ENCODE results near the gene RANBP10.

Gene RANBP10

GRCh38 chr16:67709050-67709449, 97.3 kb downstream of the RANBP10 start:
- Histone ChIP-seq H3K4me2 (ENCODE audit: low read depth, low read length, poor library complexity, severe bottlenecking) (no peak overlapping the region), H3K36me3 (ENCODE audit: insufficient read depth, low read length) (no peaks in the 10 kb centered on the region), H3K9me3 (ENCODE audit: insufficient read depth, low read depth, low read length) (no peaks in the 10 kb centered on the region), H3K79me2 (ENCODE audit: insufficient read depth, low read length) (peaks cover 46% of the 10 kb centered on the region), H3F3A (ENCODE audit: low read depth) (no peaks in the 10 kb centered on the region; the same call in 1 of the 2 replicates), H3K4me1 (ENCODE audit: insufficient read depth, low read length, poor library complexity, severe bottlenecking) (peaks cover under 1% of the 10 kb centered on the region), H3K9ac (ENCODE audit: low read depth, low read length, poor library complexity, severe bottlenecking) (no peak overlapping the region), H2AFZ (ENCODE audit: low read length) (no peak overlapping the region), H3K9me2 (replicated peaks; ENCODE audit: low read depth, low read length) (no peaks in the 10 kb centered on the region), H3K4me3 (ENCODE audit: low read length, poor library complexity, severe bottlenecking) (no peak overlapping the region), H4K20me1 (ENCODE audit: insufficient read depth, low read length, poor library complexity, severe bottlenecking) (peaks cover 11% of the 10 kb centered on the region), H3K27me3 (ENCODE audit: insufficient read depth, low read length, poor library complexity, severe bottlenecking) (no peaks in the 10 kb centered on the region)
- no peak for TF ChIP-seq EZH2phosphoT487 (IDR thresholded peaks at IDR 0.05; ENCODE audit: borderline replicate concordance)
- no peak for TF ChIP-seq CTCF (conservative IDR thresholded peaks at IDR 0.05; ENCODE audit: low read length)

GRCh38 chr16:67708368-67708771, 98.0 kb downstream of the RANBP10 start:
- Histone ChIP-seq H3K4me1 (ENCODE audit: insufficient read depth, low read length, poor library complexity, severe bottlenecking) (peaks cover 4% of the 10 kb centered on the region), H3K27me3 (ENCODE audit: insufficient read depth, low read length, poor library complexity, severe bottlenecking) (no peaks in the 10 kb centered on the region), H3K9me2 (replicated peaks; ENCODE audit: low read depth, low read length) (no peaks in the 10 kb centered on the region), H3K79me2 (ENCODE audit: insufficient read depth, low read length) (peaks cover 45% of the 10 kb centered on the region; the same call in 1 of the 2 replicates), H3F3A (ENCODE audit: low read depth) (no peaks in the 10 kb centered on the region; the same call in 1 of the 2 replicates), H3K4me2 (ENCODE audit: low read depth, low read length, poor library complexity, severe bottlenecking) (no peak overlapping the region), H3K4me3 (ENCODE audit: low read length, poor library complexity, severe bottlenecking) (no peak overlapping the region), H3K9me3 (ENCODE audit: insufficient read depth, low read depth, low read length) (no peaks in the 10 kb centered on the region), H3K36me3 (ENCODE audit: insufficient read depth, low read length) (no peaks in the 10 kb centered on the region), H4K20me1 (ENCODE audit: insufficient read depth, low read length, poor library complexity, severe bottlenecking) (peaks cover 13% of the 10 kb centered on the region), H3K9ac (ENCODE audit: low read depth, low read length, poor library complexity, severe bottlenecking) (no peak overlapping the region), H2AFZ (ENCODE audit: low read length) (no peak overlapping the region)
- no peak for TF ChIP-seq EZH2phosphoT487 (IDR thresholded peaks at IDR 0.05; ENCODE audit: borderline replicate concordance)

GRCh38 chr16:67707790-67708189, 98.6 kb downstream of the RANBP10 start:
- Histone ChIP-seq H3K79me2 (ENCODE audit: insufficient read depth, low read length) (peaks cover 43% of the 10 kb centered on the region; the same call in 1 of the 2 replicates), H3K9me2 (replicated peaks; ENCODE audit: low read depth, low read length) (no peaks in the 10 kb centered on the region), H3F3A (ENCODE audit: low read depth) (no peaks in the 10 kb centered on the region; the same call in 1 of the 2 replicates), H3K36me3 (ENCODE audit: insufficient read depth, low read length) (no peaks in the 10 kb centered on the region), H3K27me3 (ENCODE audit: insufficient read depth, low read length, poor library complexity, severe bottlenecking) (no peaks in the 10 kb centered on the region), H3K4me3 (ENCODE audit: low read length, poor library complexity, severe bottlenecking) (no peak overlapping the region), H3K9me3 (ENCODE audit: insufficient read depth, low read depth, low read length) (no peaks in the 10 kb centered on the region), H4K20me1 (ENCODE audit: insufficient read depth, low read length, poor library complexity, severe bottlenecking) (peaks cover 14% of the 10 kb centered on the region), H2AFZ (ENCODE audit: low read length) (no peak overlapping the region), H3K4me2 (ENCODE audit: low read depth, low read length, poor library complexity, severe bottlenecking) (no peak overlapping the region), H3K9ac (ENCODE audit: low read depth, low read length, poor library complexity, severe bottlenecking) (no peak overlapping the region), H3K4me1 (ENCODE audit: insufficient read depth, low read length, poor library complexity, severe bottlenecking) (peaks cover 7% of the 10 kb centered on the region)
- no peak for TF ChIP-seq CTCF (conservative IDR thresholded peaks at IDR 0.05; ENCODE audit: low read length)
- no peak for TF ChIP-seq EZH2phosphoT487 (IDR thresholded peaks at IDR 0.05; ENCODE audit: borderline replicate concordance)

GRCh38 chr16:67707210-67707609, 99.2 kb downstream of the RANBP10 start:
- no peaks in the 10 kb centered on the region for H3K27me3 ChIP-seq (ENCODE audit: insufficient read depth, low read length, poor library complexity, severe bottlenecking)
- no peak overlapping the region for H3K4me2 ChIP-seq (ENCODE audit: low read depth, low read length, poor library complexity, severe bottlenecking)
- H3K4me1 ChIP-seq (ENCODE audit: insufficient read depth, low read length, poor library complexity, severe bottlenecking) = peaks cover 7% of the 10 kb centered on the region
- peaks cover 14% of the 10 kb centered on the region for H4K20me1 ChIP-seq (ENCODE audit: insufficient read depth, low read length, poor library complexity, severe bottlenecking)
- no peak overlapping the region for H3K9ac ChIP-seq (ENCODE audit: low read depth, low read length, poor library complexity, severe bottlenecking)
- H2AFZ ChIP-seq (ENCODE audit: low read length) = no peak overlapping the region
- no peaks in the 10 kb centered on the region for H3K9me3 ChIP-seq (ENCODE audit: insufficient read depth, low read depth, low read length)
- no peaks in the 10 kb centered on the region; the same call in 1 of the 2 replicates for H3F3A ChIP-seq (ENCODE audit: low read depth)
- H3K4me3 ChIP-seq (ENCODE audit: low read length, poor library complexity, severe bottlenecking) = no peak overlapping the region
- no peaks in the 10 kb centered on the region for H3K36me3 ChIP-seq (ENCODE audit: insufficient read depth, low read length)
- TF ChIP-seq EZH2phosphoT487 (IDR thresholded peaks at IDR 0.05; ENCODE audit: borderline replicate concordance) (no peak), CTCF (conservative IDR thresholded peaks at IDR 0.05; ENCODE audit: low read length) (no peak)
- H3K79me2 ChIP-seq (ENCODE audit: insufficient read depth, low read length) = peaks cover 47% of the 10 kb centered on the region; the same call in 1 of the 2 replicates
- no peaks in the 10 kb centered on the region for H3K9me2 ChIP-seq (replicated peaks; ENCODE audit: low read depth, low read length)

Data from Loucy (cell line).